Lung (tissue), 12 donors: Measurements from ENCODE around the gene DCLK1. TPM values are rescaled to one million over a fixed set of nuclear protein-coding genes. Genes with fewer than 3 reads are reported as not detected.

Source experiments
- ATAC-seq: fragments of 200-7000 bp; cut with Tn5 transposase; one replicate; pipeline ENCODE4 v1.9.1; 2020; ENCODE audit warnings: moderate number of reproducible peaks; ENCODE audit not compliant: insufficient read depth, low FRiP score
- DNase-seq, 3 donors: peaks; one replicate each; pipeline ENCODE4 v3.0.0-alpha.2; 2013 to 2017
- H3K27ac ChIP-seq, 2 donors: one replicate each; pipeline ENCODE4 v1.5.1; 2013; ENCODE audit warnings: mild to moderate bottlenecking in 2 of 2, moderate library complexity in 2 of 2, control low read depth in 1 of 2, inconsistent platforms in 1 of 2, low read depth in 1 of 2, low read length in 1 of 2
- H3K27me3 ChIP-seq, 3 donors: one replicate each; pipeline ENCODE4 v1.5.1; 2013; ENCODE audit warnings: low read length in 2 of 3; ENCODE audit not compliant: control insufficient read depth in 3 of 3, insufficient read depth in 3 of 3
- H3K36me3 ChIP-seq, 4 donors: one replicate each; pipeline ENCODE4 v1.5.1; 2013; ENCODE audit warnings: low read length in 4 of 4, mild to moderate bottlenecking in 1 of 4, moderate library complexity in 1 of 4; ENCODE audit not compliant: control insufficient read depth in 4 of 4, insufficient read depth in 4 of 4
- H3K4me1 ChIP-seq, 5 donors: one replicate each; pipeline ENCODE4 v1.5.1; 2013; ENCODE audit warnings: low read length in 5 of 5, mild to moderate bottlenecking in 2 of 5, moderate library complexity in 1 of 5; ENCODE audit not compliant: control insufficient read depth in 5 of 5, insufficient read depth in 5 of 5
- H3K4me3 ChIP-seq: one replicate; pipeline ENCODE4 v1.5.1; 2013; ENCODE audit warnings: mild to moderate bottlenecking, control low read depth, moderate library complexity
- H3K9ac ChIP-seq, 2 donors: one replicate each; pipeline ENCODE4 v1.5.1; 2013; ENCODE audit warnings: low read length in 2 of 2, control low read depth in 1 of 2; ENCODE audit not compliant: insufficient read depth in 1 of 2
- H3K9me3 ChIP-seq, 4 donors: one replicate each; pipeline ENCODE4 v1.5.1; 2013; ENCODE audit warnings: low read length in 3 of 4, mild to moderate bottlenecking in 1 of 4, moderate library complexity in 1 of 4; ENCODE audit not compliant: control insufficient read depth in 4 of 4, insufficient read depth in 3 of 4
- CTCF ChIP-seq: IDR thresholded peaks from 2 replicates; pipeline ENCODE4 v1.5.1; 2012; ENCODE audit warnings: mild to moderate bottlenecking; ENCODE audit errors: control extremely low read depth, extremely low read depth
- WGBS, 2 donors: extraction: QIAGEN DNeasy Blood & Tissue Kit; methylation state at CpG; one replicate each; pipeline ENCODE4 v1.1.7; 2013; 5-methylcytosine and 5-hydroxymethylcytosine counted together
- polyA plus RNA-seq, 2 donors: library from polyadenylated mRNA; stranded (reverse); fragments of 200-250 nt; gene quantifications; one replicate each; pipeline ENCODE4 v1.2.1, GENCODE V29; 2013
- total RNA-seq, 2 donors: library from RNA; depleted of rRNA in 1 of 2; stranded (reverse); fragments of >200 nt in 1 of 2; gene quantifications; one replicate each; pipeline ENCODE4 v1.2.1, GENCODE V29; 2014 to 2021
- donor health status: control.
- donor health status: control.
- donor health status: Bipolar disorder and iron deficiency.
- donor health status: healthy.
- donor health status: DM: yes; HTN: yes; CAD: no.

The DCLK1 gene
- total and polyA plus RNA-seq, 4 donors: 1.2 to 23.5 (median 7.0) TPM

DNA sequence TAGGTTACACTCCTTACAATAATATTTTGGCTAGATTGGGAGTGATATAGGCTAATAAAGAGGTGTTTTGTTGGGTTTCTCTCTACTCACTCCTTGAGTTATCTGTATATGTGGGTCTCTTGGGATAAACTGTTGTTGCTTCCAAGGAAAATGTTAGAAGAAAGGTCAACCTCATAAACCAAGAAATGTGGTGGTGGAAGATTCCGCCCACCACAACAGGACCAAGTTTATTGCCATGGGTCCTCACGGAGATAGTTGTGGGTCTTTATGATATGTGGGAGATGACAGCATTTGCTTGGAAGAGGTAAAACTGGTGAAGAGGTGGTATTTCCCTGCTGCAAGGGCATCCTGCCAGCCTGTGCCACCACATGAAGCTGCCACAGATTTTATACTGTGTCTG is 259.6 kb downstream of the DCLK1 start:
- 91 to 93% methylated on average over 2 of the region's 2 CpGs for WGBS, 2 donors
- no peaks in the 10 kb centered on the region for H3K9me3 ChIP-seq
- peaks cover 0 to 2% (median 0%) of the 10 kb centered on the region in 5 donors for H3K4me1 ChIP-seq
- ATAC-seq: no peak
- no peaks in the 10 kb centered on the region for H3K36me3 ChIP-seq
- TF ChIP-seq CTCF: no peak
- no peak overlapping the region for H3K27ac ChIP-seq
- no peak for DNase-seq
- no peak overlapping the region for H3K4me3 ChIP-seq
- no peaks in the 10 kb centered on the region for H3K27me3 ChIP-seq
- no peak overlapping the region for H3K9ac ChIP-seq

DNA sequence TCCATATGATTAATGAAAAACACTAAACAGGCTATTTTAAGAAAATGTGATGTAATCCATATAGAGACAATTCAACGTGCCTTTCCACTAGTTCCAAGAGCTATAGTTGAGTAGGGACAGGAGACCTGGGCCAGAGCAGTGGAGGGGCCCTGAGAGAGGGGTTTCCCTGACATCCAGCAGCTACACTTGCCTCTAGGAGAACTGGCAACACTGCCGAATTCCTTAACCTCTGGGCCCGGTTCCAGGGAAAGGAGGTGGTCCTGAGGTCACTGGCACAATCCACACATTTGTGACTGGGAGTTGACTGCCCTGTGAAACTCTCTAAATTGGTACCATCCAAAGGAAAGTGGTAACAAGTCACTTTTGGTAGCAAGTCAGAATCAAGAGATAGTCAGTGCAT is 264.4 kb downstream of the DCLK1 start:
- H3K36me3 ChIP-seq: no peaks in the 10 kb centered on the region
- no peak for TF ChIP-seq CTCF
- DNase-seq: peak; percentile 53 to 67 (median 54)
- ATAC-seq: no peak
- H3K9ac ChIP-seq: no peak overlapping the region
- H3K9me3 ChIP-seq: no peaks in the 10 kb centered on the region
- H3K27me3 ChIP-seq: no peaks in the 10 kb centered on the region
- WGBS, 2 donors: 39 to 50% methylated on average over 3 of the region's 3 CpGs
- peaks cover 0 to 3% (median 0%) of the 10 kb centered on the region in 5 donors for H3K4me1 ChIP-seq
- H3K4me3 ChIP-seq: no peak overlapping the region
- no peak overlapping the region for H3K27ac ChIP-seq

- Histone ChIP-seq H3K27ac (no peak overlapping the region), H3K36me3 (no peaks in the 10 kb centered on the region), H3K4me1 (peaks cover 0 to 3% (median 0%) of the 10 kb centered on the region in 5 donors), H3K27me3 (no peaks in the 10 kb centered on the region), H3K9ac (no peak overlapping the region), H3K9me3 (no peaks in the 10 kb centered on the region), H3K4me3 (no peak overlapping the region)
- TF ChIP-seq CTCF: no peak
- no peak for DNase-seq
- ATAC-seq: no peak
- WGBS, 2 donors: 67 to 83% methylated on average over 4 of the region's 4 CpGs
These were observed 265.6 kb downstream of the DCLK1 start for GRCh38 chr13:35865341-35866240.
